Measurements from ENCODE around the gene CERS4. TPM values are rescaled to one million over a fixed set of nuclear protein-coding genes. Genes with fewer than 3 reads are reported as not detected.

Gene CERS4
- 11.0 and 19.0 TPM in 2 replicates for total RNA-seq

GRCh38 chr19:8208922-8209461 lies at the start of gene CERS4:
CERS4 (plus strand) TSS chr19:8209370; CDS start chr19:8251077, 41,707 bp downstream.

GRCh38 chr19:8307965-8308866 lies 99.0 kb downstream of the CERS4 start, which contains the start of gene CD320:
CD320 (minus strand) TSS chr19:8308358; CDS start chr19:8308290, 68 bp downstream.

Other genes with a start within 250 kb of the CERS4 start
- gene ELAVL1, start 203.7 kb upstream of the CERS4 start, total RNA-seq = 35.6 and 74.0 TPM in 2 replicates
- not detected in 2 replicates for gene CCL25, start 156.6 kb upstream of the CERS4 start, total RNA-seq
- not detected in 2 replicates for gene FBN3, start 59.8 kb upstream of the CERS4 start, total RNA-seq
- gene CD320, start 99.0 kb downstream of the CERS4 start, total RNA-seq = 49.6 and 52.1 TPM in 2 replicates
- 6.8 and 8.0 TPM in 2 replicates for gene NDUFA7, start 112.0 kb downstream of the CERS4 start, total RNA-seq
- 200 and 362 TPM in 2 replicates for gene RPS28, start 112.1 kb downstream of the CERS4 start, total RNA-seq
- gene KANK3, start 133.9 kb downstream of the CERS4 start, total RNA-seq = 0.18 TPM in 1 of 2 replicates, not detected in the other
- 8.6 and 13.4 TPM in 2 replicates for gene ANGPTL4, start 154.8 kb downstream of the CERS4 start, total RNA-seq
- gene RAB11B, start 181.0 kb downstream of the CERS4 start, total RNA-seq = 37.1 and 73.7 TPM in 2 replicates
- gene MARCHF2, start 203.9 kb downstream of the CERS4 start, total RNA-seq = 64.3 and 76.9 TPM in 2 replicates
- 44.8 and 68.2 TPM in 2 replicates for gene HNRNPM, start 235.6 kb downstream of the CERS4 start, total RNA-seq